A549 (cell line): ENCODE measurements around the gene HNRNPUL2. TPM values are rescaled to one million over a fixed set of nuclear protein-coding genes. Genes with fewer than 3 reads are reported as not detected.

Experiments used
- ATAC-seq, 2 experiments: fragments of 200-7000 bp in 1 of 2; fragments of >200 bp in 1 of 2; cut with Nextera tagmentation in 1 of 2; cut with Tn5 transposase in 1 of 2; 3 replicates each; pipeline versions ENCODE4 v1.8.0 to v1.9.1; 2018 to 2020; ENCODE audit warnings: mild to moderate bottlenecking in 1 of 2, moderate library complexity in 1 of 2
- CTCF ChIA-PET: fragments of 300-600 bp; sonication (Branson Sonifier 250); formaldehyde crosslinking; extraction: SDS; loops from one replicate; lab custom pipeline; 2021; ENCODE audit warnings: antibody characterized with exemption, inconsistent platforms; lab: Yijun Ruan, JAX
- POLR2A ChIA-PET: fragments of 350-600 bp; formaldehyde crosslinking; extraction: SDS; loops from one replicate; lab custom pipeline; 2021; ENCODE audit warnings: antibody characterized with exemption, inconsistent platforms; lab: Yijun Ruan, JAX
- DNase-seq, 2 experiments: peaks; one replicate each; pipeline versions ENCODE4 v3.0.0 to v3.0.0-alpha.2; 2011 to 2016; ENCODE audit warnings: low read depth in 1 of 2, low spot score in 1 of 2
- FAIRE-seq: peaks from 2 replicates; lab custom pipeline; 2011; peaks lifted over from hg19 to GRCh38; lab: Jason Lieb, UNC
- H3K27ac ChIP-seq, 2 experiments: fragments of >200 bp; sonication (Bioruptor Twin); formaldehyde crosslinking; 3 replicates each; pipeline ENCODE4 v1.5.1; 2016 to 2017
- H3K4me1 ChIP-seq: fragments of >200 bp; sonication (Bioruptor Twin); formaldehyde crosslinking; 3 replicates; pipeline ENCODE4 v1.6.1; 2016
- H3K4me2 ChIP-seq: fragments of >200 bp; sonication (Bioruptor Twin); formaldehyde crosslinking; 3 replicates; pipeline ENCODE4 v1.6.1; 2016
- H3K4me3 ChIP-seq: fragments of >200 bp; sonication (Bioruptor Twin); formaldehyde crosslinking; 3 replicates; pipeline ENCODE4 v1.5.1; 2016
- H3K9me3 ChIP-seq: fragments of >200 bp; sonication (Bioruptor Twin); formaldehyde crosslinking; 3 replicates; pipeline ENCODE4 v1.6.1; 2016
- BHLHE40 ChIP-seq: IDR thresholded peaks from 2 replicates; pipeline ENCODE4 v1.6.1; 2012; ENCODE audit warnings: low read depth, low read length, inconsistent platforms
- CBX2 ChIP-seq: fragments of 200-600 bp; sonication (generic); IDR thresholded peaks from 2 replicates; pipeline ENCODE4 v1.6.1; 2016; ENCODE audit warnings: low read depth, mild to moderate bottlenecking, borderline replicate concordance
- CBX8 ChIP-seq: fragments of 200-600 bp; sonication (generic); IDR thresholded peaks from 2 replicates; pipeline ENCODE4 v1.6.1; 2016
- CEBPB ChIP-seq, 2 experiments: fragments of >200 bp in 1 of 2; sonication (Bioruptor Twin) in 1 of 2; formaldehyde crosslinking in 1 of 2; IDR thresholded peaks; 2 replicates each; pipeline ENCODE4 v1.6.1; 2012 to 2016
- CHD2 ChIP-seq: fragments of 150-350 bp; IDR thresholded peaks from 2 replicates; pipeline ENCODE4 v1.6.1; 2014; ENCODE audit warnings: low read length; ENCODE audit not compliant: partially characterized antibody
- EHMT2 ChIP-seq: fragments of 200-600 bp; sonication (generic); IDR thresholded peaks from 2 replicates; pipeline ENCODE4 v1.6.1; 2016; ENCODE audit warnings: antibody characterized with exemption, low read depth, mild to moderate bottlenecking, moderate library complexity
- EP300 ChIP-seq, 2 experiments: fragments of >200 bp; sonication (Bioruptor Twin); formaldehyde crosslinking; IDR thresholded peaks; 2 replicates in 1 of 2; 3 replicates in 1 of 2; pipeline ENCODE4 v1.6.1; 2016 to 2017
- FOSB ChIP-seq: fragments of 250-450 bp; sonication (Bioruptor Pico); IDR thresholded peaks from 2 replicates; pipeline ENCODE4 v1.5.0; 2020; ENCODE audit warnings: mild to moderate bottlenecking, moderate library complexity
- FOSL2 ChIP-seq, 2 experiments: fragments of 450-650 bp in 1 of 2; fragments of >200 bp in 1 of 2; sonication (Bioruptor Twin) in 1 of 2; formaldehyde crosslinking; IDR thresholded peaks; 2 replicates each; pipeline versions ENCODE4 v1.5.0 to v1.6.1; 2016 to 2020; ENCODE audit warnings: mild to moderate bottlenecking in 1 of 2, moderate library complexity in 1 of 2
- HEYL ChIP-seq: fragments of 250-450 bp; sonication (Bioruptor Pico); IDR thresholded peaks from 2 replicates; pipeline ENCODE4 v1.8.0; 2021; ENCODE audit warnings: mild to moderate bottlenecking, moderate library complexity
- HOXA7 ChIP-seq: fragments of 250-450 bp; sonication (Bioruptor Pico); IDR thresholded peaks from 2 replicates; pipeline ENCODE4 v1.5.0; 2020; ENCODE audit warnings: mild to moderate bottlenecking, moderate library complexity
- HOXB13 ChIP-seq: fragments of 250-450 bp; sonication (Bioruptor Pico); IDR thresholded peaks from 2 replicates; pipeline ENCODE4 v1.5.0; 2020; ENCODE audit warnings: low read depth, mild to moderate bottlenecking, moderate library complexity
- HOXB5 ChIP-seq: fragments of 250-450 bp; sonication (Bioruptor Pico); IDR thresholded peaks from 2 replicates; pipeline ENCODE4 v1.5.0; 2020; ENCODE audit warnings: mild to moderate bottlenecking, moderate library complexity
- JUN ChIP-seq, 2 experiments: fragments of >200 bp; sonication (Bioruptor Twin); formaldehyde crosslinking; IDR thresholded peaks; 2 replicates in 1 of 2; 3 replicates in 1 of 2; pipeline ENCODE4 v1.6.1; 2016 to 2017
- KDM1A ChIP-seq: fragments of 200-600 bp; sonication (generic); IDR thresholded peaks from 2 replicates; pipeline ENCODE4 v1.6.1; 2016; ENCODE audit warnings: low read depth, mild to moderate bottlenecking
- KDM5A ChIP-seq: fragments of 200-600 bp; sonication (generic); IDR thresholded peaks from 2 replicates; pipeline ENCODE4 v1.6.1; 2016; ENCODE audit warnings: antibody characterized with exemption, mild to moderate bottlenecking
- MAFK ChIP-seq: fragments of 450-650 bp; IDR thresholded peaks from 2 replicates; pipeline ENCODE4 v1.6.1; 2014; ENCODE audit not compliant: partially characterized antibody
- NR3C1 ChIP-seq: fragments of >200 bp; sonication (Bioruptor Twin); formaldehyde crosslinking; IDR thresholded peaks from 3 replicates; pipeline ENCODE4 v1.6.1; 2017
- PHF8 ChIP-seq: fragments of 200-600 bp; sonication (generic); IDR thresholded peaks from 2 replicates; pipeline ENCODE4 v1.6.1; 2016; ENCODE audit warnings: low read depth, mild to moderate bottlenecking, antibody characterized with exemption, moderate library complexity, borderline replicate concordance
- POLR2A ChIP-seq: IDR thresholded peaks from 2 replicates; pipeline ENCODE4 v1.6.1; 2012; ENCODE audit warnings: mild to moderate bottlenecking, low read length
- RNF2 ChIP-seq: fragments of 200-600 bp; sonication (generic); IDR thresholded peaks from 2 replicates; pipeline ENCODE4 v1.6.1; 2016; ENCODE audit warnings: low read depth, mild to moderate bottlenecking, antibody characterized with exemption, moderate library complexity, borderline replicate concordance
- ZC3H11A ChIP-seq: fragments of 450-650 bp; IDR thresholded peaks from 2 replicates; pipeline ENCODE4 v1.6.1; 2014; ENCODE audit warnings: antibody characterized with exemption, mild to moderate bottlenecking
- ZFP36 ChIP-seq: fragments of 450-650 bp; IDR thresholded peaks from 2 replicates; pipeline ENCODE4 v1.6.1; 2014; ENCODE audit warnings: borderline replicate concordance; ENCODE audit not compliant: partially characterized antibody
- ZSCAN20 ChIP-seq: fragments of 250-450 bp; sonication (Bioruptor Pico); IDR thresholded peaks from 2 replicates; pipeline ENCODE4 v1.8.0; 2022; ENCODE audit warnings: mild to moderate bottlenecking, moderate library complexity
- WGBS: methylation state at CpG from one replicate; pipeline ENCODE4 v1.1.6; 2017; ENCODE audit errors: missing lambda C conversion rate; 5-methylcytosine and 5-hydroxymethylcytosine counted together
- polyA plus RNA-seq, 4 experiments: library from polyadenylated mRNA; depleted of rRNA in 3 of 4; stranded (reverse); fragments of >200 nt; fragmentation: RNase III in 1 of 4; extraction: RNeasy Plus Mini Kit Qiagen cat#74134 plus additional on column Dnase treatment in 1 of 4; gene quantifications; 2 replicates in 3 of 4; 3 replicates in 1 of 4; pipeline ENCODE4 v1.2.3, GENCODE V29; 2011 to 2017
- TF ChIP-seq, protein P1 (sequence below): fragments of >200 bp; sonication (Bioruptor Twin); formaldehyde crosslinking; IDR thresholded peaks from 3 replicates; pipeline ENCODE4 v1.5.1; 2016
- TF ChIP-seq, protein P2 (sequence below): fragments of >200 bp; sonication (Bioruptor Twin); formaldehyde crosslinking; IDR thresholded peaks from 2 replicates; pipeline ENCODE4 v1.6.1; 2016
- TF ChIP-seq, protein P3 (sequence below): IDR thresholded peaks from 2 replicates; pipeline ENCODE4 v1.6.1; 2012
- TF ChIP-seq, protein P4 (sequence below): fragments of >200 bp; sonication (Bioruptor Twin); formaldehyde crosslinking; IDR thresholded peaks from 3 replicates; pipeline ENCODE4 v1.6.1; 2016
- TF ChIP-seq, protein P5 (sequence below): IDR thresholded peaks from 2 replicates; pipeline ENCODE4 v1.6.1; 2012
- TF ChIP-seq, protein P6 (sequence below): fragments of 150-350 bp; IDR thresholded peaks from 2 replicates; pipeline ENCODE4 v1.6.1; 2014; ENCODE audit warnings: low read depth, mild to moderate bottlenecking, low read length

The HNRNPUL2 gene
- polyA plus RNA-seq, 2 of the 4 experiments (the other 2 are of a cell fraction), result 31.4 to 74.4 TPM

DNA sequence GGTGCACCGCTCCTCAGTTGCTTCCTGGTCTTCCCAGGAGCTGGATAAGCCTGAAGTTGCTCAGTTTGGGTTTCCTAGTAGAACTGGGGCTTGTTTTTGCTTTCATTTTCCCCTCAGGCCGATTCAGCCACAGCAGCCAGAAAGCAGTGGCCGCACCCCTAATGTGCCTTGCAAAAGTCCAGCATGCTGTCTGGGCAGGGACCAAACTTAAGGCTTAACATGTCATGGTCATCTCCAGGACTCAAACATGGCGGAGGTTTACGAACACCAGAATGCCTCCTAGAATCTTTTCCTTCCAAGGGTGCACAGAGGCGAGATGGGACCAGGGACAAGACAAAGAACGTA, 17.3 kb downstream of the HNRNPUL2 start:
- peak overlapping the region; percentile 89 for H3K4me2 ChIP-seq
- CTCF ChIA-PET, result interaction anchor here (1.2 to 5.3 kb wide), 5 partner anchors 15 to 330 kb away, joined by 3 to 37 read pairs (median 9); partner anchors contain the start of gene TMEM179B
- H3K9me3 ChIP-seq, result no peaks in the 10 kb centered on the region
- ATAC-seq (0 out of 6 replicates have a peak, but pooled peaks of 1 of the 2 experiments have one; percentile 0), DNase-seq (no peak), FAIRE-seq (no peak)
- H3K4me3 ChIP-seq, result peak overlapping the region; percentile 41
- peak overlapping the region; percentile 79 to 91 for H3K27ac ChIP-seq
- POLR2A ChIA-PET, result interaction anchor here (1.0 to 6.1 kb wide), 12 partner anchors 8 to 131 kb away, joined by 3 to 64 read pairs (median 5); partner anchors contain the start of genes B3GAT3, C11orf98, CSKMT and HNRNPUL2
- WGBS, result 86% methylated on average over 7 of the region's 7 CpGs
- H3K4me1 ChIP-seq, result peaks cover 56% of the 10 kb centered on the region
- TF ChIP-seq CBX2 (no peak), ZC3H11A (no peak), MAFK (no peak), BHLHE40 (no peak), CBX8 (no peak), PHF8 (no peak), RNF2 (no peak), ZFP36 (no peak), KDM5A (no peak; the same call in 1 of the 2 replicates), CEBPB (IDR thresholded peaks at IDR 0.05) (no peak), HOXA7 (CRISPR knock-in tag) (no peak), KDM1A (no peak), POLR2A (no peak), FOSB (CRISPR knock-in tag) (no peak), FOSL2 (IDR thresholded peaks at IDR 0.05) (no peak), FOSL2 (CRISPR knock-in tag; IDR thresholded peaks at IDR 0.05) (no peak), EP300 (IDR thresholded peaks at IDR 0.05) (no peak), HOXB5 (CRISPR knock-in tag) (no peak), NR3C1 (no peak)
- TF ChIP-seq, protein P1, sequence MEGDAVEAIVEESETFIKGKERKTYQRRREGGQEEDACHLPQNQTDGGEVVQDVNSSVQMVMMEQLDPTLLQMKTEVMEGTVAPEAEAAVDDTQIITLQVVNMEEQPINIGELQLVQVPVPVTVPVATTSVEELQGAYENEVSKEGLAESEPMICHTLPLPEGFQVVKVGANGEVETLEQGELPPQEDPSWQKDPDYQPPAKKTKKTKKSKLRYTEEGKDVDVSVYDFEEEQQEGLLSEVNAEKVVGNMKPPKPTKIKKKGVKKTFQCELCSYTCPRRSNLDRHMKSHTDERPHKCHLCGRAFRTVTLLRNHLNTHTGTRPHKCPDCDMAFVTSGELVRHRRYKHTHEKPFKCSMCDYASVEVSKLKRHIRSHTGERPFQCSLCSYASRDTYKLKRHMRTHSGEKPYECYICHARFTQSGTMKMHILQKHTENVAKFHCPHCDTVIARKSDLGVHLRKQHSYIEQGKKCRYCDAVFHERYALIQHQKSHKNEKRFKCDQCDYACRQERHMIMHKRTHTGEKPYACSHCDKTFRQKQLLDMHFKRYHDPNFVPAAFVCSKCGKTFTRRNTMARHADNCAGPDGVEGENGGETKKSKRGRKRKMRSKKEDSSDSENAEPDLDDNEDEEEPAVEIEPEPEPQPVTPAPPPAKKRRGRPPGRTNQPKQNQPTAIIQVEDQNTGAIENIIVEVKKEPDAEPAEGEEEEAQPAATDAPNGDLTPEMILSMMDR, result no peak
- TF ChIP-seq, protein P2, sequence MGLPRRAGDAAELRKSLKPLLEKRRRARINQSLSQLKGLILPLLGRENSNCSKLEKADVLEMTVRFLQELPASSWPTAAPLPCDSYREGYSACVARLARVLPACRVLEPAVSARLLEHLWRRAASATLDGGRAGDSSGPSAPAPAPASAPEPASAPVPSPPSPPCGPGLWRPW, result no peak

DNA sequence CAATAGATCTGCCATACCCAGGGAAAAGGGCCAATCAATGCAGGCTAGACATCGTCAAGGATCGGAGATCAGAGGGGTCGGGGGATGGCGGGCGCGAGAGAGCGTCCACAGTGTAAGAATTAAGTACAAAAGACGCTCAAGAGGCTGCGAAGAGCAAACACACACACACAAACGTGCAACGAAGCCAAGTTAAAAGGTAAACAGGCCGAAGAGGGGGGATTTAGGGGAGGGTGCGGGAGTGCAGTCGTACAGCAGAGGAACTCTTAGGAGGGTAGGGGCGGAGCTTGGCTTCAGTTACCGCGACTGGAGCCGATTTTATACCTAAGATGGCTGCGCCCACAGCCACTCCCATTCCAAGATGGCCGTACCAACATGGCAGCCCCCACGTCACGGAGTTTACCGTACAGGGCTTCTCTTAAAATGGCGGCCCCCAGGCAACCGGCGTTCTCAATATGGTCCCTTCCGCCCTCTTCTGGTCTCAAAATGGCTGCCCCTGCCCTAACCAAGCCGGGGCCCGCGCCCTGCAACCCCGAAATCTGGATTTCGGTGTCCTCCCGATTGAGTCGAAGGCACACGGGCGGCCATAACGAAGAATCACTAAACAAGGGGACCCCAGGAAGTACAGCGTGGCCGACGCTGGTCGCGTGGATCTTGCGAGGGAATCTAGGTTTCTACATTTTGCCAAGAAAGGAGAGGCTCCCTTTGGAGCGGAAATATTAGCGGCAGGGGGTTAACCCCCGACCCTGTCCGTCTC, 17.8 kb downstream of the HNRNPUL2 start:
- peak; percentile 94 to 98 for DNase-seq
- peak overlapping the region; percentile 41 for H3K4me3 ChIP-seq
- POLR2A ChIA-PET, result interaction anchor here (0.6 to 6.1 kb wide), 14 partner anchors 9 to 147 kb away, joined by 3 to 64 read pairs (median 4); partner anchors contain the start of genes B3GAT3, C11orf98, CSKMT and HNRNPUL2
- H3K27ac ChIP-seq, result peak overlapping the region; percentile 79 to 91
- WGBS, result 11% methylated on average over 47 of the region's 47 CpGs
- TF ChIP-seq, protein P3, sequence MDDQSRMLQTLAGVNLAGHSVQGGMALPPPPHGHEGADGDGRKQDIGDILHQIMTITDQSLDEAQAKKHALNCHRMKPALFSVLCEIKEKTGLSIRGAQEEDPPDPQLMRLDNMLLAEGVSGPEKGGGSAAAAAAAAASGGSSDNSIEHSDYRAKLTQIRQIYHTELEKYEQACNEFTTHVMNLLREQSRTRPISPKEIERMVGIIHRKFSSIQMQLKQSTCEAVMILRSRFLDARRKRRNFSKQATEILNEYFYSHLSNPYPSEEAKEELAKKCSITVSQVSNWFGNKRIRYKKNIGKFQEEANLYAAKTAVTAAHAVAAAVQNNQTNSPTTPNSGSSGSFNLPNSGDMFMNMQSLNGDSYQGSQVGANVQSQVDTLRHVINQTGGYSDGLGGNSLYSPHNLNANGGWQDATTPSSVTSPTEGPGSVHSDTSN, result peak; percentile 35
- TF ChIP-seq, protein P4, sequence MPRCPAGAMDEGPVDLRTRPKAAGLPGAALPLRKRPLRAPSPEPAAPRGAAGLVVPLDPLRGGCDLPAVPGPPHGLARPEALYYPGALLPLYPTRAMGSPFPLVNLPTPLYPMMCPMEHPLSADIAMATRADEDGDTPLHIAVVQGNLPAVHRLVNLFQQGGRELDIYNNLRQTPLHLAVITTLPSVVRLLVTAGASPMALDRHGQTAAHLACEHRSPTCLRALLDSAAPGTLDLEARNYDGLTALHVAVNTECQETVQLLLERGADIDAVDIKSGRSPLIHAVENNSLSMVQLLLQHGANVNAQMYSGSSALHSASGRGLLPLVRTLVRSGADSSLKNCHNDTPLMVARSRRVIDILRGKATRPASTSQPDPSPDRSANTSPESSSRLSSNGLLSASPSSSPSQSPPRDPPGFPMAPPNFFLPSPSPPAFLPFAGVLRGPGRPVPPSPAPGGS, result 0 out of 3 replicates have a peak, but pooled peaks have one; percentile 23
- peak; percentile 43; the same call in 1 of the 2 replicates for TF ChIP-seq PHF8
- TF ChIP-seq, protein P5, sequence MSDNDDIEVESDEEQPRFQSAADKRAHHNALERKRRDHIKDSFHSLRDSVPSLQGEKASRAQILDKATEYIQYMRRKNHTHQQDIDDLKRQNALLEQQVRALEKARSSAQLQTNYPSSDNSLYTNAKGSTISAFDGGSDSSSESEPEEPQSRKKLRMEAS, result peak; percentile 63
- TF ChIP-seq KDM5A, result peak; percentile 80
- peak; percentile 71; the same call in 1 of the 2 replicates for TF ChIP-seq HEYL
- TF ChIP-seq CHD2, result no peak
- TF ChIP-seq HOXB13 (CRISPR knock-in tag), result peak; percentile 66; the same call in 1 of the 2 replicates
- no peak for TF ChIP-seq EHMT2
- TF ChIP-seq KDM1A, result peak; percentile 70; the same call in 1 of the 2 replicates
- peak; percentile 86; the same call in 1 of the 2 replicates for TF ChIP-seq ZSCAN20 (CRISPR knock-in tag)
- TF ChIP-seq JUN (IDR thresholded peaks at IDR 0.05), result peak; percentile 42 to 81; a peak in 4 of 5 replicates
- TF ChIP-seq, protein P6, sequence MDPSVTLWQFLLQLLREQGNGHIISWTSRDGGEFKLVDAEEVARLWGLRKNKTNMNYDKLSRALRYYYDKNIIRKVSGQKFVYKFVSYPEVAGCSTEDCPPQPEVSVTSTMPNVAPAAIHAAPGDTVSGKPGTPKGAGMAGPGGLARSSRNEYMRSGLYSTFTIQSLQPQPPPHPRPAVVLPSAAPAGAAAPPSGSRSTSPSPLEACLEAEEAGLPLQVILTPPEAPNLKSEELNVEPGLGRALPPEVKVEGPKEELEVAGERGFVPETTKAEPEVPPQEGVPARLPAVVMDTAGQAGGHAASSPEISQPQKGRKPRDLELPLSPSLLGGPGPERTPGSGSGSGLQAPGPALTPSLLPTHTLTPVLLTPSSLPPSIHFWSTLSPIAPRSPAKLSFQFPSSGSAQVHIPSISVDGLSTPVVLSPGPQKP, result no peak
- TF ChIP-seq, all 56 proteins: peak for 10
- Histone ChIP-seq H3K9me3 (no peaks in the 10 kb centered on the region), H3K4me2 (peak overlapping the region; percentile 89), H3K4me1 (peaks cover 51% of the 10 kb centered on the region)
- CTCF ChIA-PET, result interaction anchor here (0.6 to 5.3 kb wide), 12 partner anchors 9 to 330 kb away, joined by 3 to 37 read pairs (median 4); partner anchors contain the start of genes LBHD1, TMEM179B and UQCC3
- FAIRE-seq (no peak), ATAC-seq (peak; percentile 71 to 84)
